Fibroblast of pulmonary artery (primary cell): ENCODE data around the gene ODC1.
A peak's percentile ranks its signal among the peaks of the same experiment; 100 is the strongest.
"Not testable (repeated sequence)": the region's sequence is repeated elsewhere in the genome, so short reads cannot be mapped to it uniquely, and the experiment has no call there.

Source experiments
- DNase-seq: peaks from one replicate; pipeline ENCODE4 v3.0.0-alpha.2; 2010; ENCODE audit warnings: low read depth
- H3K4me3 ChIP-seq: replicated peaks from 2 replicates; pipeline ENCODE4 v1.5.1; 2011; ENCODE audit warnings: low read depth, mild to moderate bottlenecking, control low read depth, low read length, moderate library complexity
- CTCF ChIP-seq: IDR thresholded peaks from 2 replicates; pipeline ENCODE4 v1.5.1; 2011; ENCODE audit warnings: mild to moderate bottlenecking, control low read depth, low read length, inconsistent platforms; ENCODE audit errors: missing control alignments

ODC1 gene

DNA sequence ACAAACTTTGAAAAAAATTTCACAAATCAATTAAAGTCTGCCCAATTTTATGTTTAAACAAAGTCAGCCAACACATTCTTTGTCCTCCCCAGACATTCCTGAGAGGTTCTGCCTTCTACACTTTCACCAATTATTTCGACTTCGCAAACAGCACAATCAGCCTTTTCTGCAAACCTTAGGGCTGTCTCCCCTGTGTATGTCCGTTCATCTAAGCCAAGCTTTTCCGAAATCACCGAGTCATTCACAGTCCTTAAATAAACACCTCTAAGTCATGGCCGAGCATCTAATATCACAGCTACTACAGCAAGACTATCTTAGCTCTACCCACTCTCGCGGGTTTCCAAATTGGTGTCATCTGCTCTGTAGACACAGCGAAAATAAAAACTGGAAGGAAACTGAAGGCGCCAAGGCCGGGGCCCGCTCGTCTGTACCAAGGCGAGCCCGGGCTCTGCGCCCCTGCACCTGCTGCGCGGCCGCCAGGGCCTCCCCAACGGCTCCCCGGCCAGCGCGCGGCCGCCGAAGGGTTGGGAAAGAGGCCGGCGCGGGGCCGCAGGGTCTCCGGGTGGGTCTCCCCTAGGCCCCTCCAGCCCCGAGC lies 730 bp downstream of the ODC1 start:
- H3K4me3 ChIP-seq, result peak overlapping the region; percentile 59
- no peak for TF ChIP-seq CTCF
- DNase-seq, result peak; percentile 34

DNA sequence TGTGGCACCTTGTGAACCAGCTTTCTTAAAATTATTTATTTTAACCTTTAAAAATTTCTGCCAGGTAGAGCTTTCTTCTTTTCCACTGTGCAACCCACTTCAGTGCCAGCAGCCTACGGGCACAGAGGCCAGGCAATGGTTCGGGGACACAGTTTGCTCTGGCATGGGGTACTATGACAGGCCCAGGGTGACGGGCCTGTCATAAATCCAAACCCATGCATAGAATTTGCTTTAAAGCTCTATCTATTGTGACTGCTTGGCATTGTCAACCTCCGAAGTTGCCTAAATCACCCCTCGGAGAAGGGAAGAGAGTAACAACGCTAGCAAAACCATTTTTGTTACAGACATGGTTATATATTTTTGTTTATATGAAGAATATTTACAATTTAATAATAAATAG lies 1.5 kb downstream of the ODC1 start:
- TF ChIP-seq CTCF, result no peak

GRCh38 chr2:10444463-10444862 lies 3.7 kb downstream of the ODC1 start:
- H3K4me3 ChIP-seq, result no peak overlapping the region
- DNase-seq, result no peak
- TF ChIP-seq CTCF, result no peak

More for the DNA sequence above, 1.5 kb downstream of the ODC1 start:
- H3K4me3 ChIP-seq, result peak overlapping the region; percentile 59
- no peak for DNase-seq

DNA sequence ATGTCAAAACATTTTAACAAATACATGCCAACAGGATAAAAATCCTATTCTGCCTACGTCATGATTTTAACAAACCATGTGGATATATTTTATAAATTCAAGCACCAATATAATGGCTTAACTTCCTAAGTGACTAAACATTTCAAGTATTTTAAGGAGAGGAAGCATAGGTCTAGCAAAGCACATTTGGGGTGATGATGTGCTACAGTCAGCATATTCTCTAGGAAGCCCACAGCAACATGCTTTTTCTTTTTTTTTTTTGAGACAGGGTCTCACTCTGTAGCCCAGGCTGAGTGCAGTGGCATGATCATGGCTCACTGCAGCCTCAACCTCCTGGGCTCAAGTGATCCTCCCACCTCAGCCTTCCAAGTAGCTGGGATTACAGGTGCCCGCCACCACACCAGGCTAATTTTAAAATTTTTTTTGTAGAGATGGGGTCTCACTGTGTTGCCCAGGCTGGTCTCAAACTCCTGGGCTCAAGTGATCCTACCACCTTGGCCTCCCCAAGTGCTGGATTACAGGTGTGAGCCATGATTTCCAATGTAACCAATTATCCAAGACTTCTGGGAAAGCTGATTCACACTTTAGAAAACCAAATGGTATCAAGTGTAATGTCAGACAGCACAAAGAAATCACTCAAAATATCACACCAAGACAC lies 5.5 kb downstream of the ODC1 start:
- DNase-seq, H3K4me3 ChIP-seq: not testable (repeated sequence)

DNA sequence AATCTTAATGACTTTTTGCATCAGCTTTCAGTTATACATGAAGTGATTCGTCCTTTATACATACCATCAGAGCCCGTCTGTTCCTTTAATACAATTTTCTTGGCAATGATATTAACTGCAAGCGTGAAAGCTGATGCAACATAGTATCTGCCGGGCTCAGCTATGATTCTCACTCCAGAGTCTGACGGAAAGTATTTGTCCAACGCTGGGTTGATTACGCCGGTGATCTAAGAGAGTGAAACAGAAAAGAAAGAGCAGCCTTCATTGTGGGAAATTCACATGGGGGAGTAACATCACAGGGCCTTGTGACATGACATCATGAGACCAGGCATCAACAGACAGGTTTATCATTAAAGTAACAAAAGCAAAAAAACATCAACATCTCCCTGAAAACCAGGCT lies 6.2 kb downstream of the ODC1 start:
- no peak for TF ChIP-seq CTCF
- no peak overlapping the region for H3K4me3 ChIP-seq
- peak; percentile 29 for DNase-seq

DNA sequence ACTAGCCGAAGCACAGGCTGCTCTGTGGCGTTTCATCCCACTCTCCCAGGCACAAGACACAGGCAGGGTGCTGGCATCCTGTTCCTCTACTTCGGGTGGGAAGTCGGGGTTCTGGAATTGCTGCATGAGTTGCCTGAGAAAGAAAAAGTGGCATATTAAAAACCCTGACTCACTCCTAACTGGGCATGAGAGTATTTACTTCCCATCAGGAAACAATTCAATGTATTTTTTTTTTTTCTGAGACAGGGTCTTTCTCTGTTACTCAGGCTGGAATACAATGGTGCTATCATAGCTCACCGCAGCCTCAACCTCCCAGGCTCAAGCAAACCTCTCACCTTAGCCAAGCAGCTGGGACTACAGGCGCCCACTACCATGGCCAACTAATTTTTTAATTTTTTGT lies 7.4 kb downstream of the ODC1 start:
- H3K4me3 ChIP-seq, result no peak overlapping the region
- no peak for TF ChIP-seq CTCF
- DNase-seq, result no peak

DNA sequence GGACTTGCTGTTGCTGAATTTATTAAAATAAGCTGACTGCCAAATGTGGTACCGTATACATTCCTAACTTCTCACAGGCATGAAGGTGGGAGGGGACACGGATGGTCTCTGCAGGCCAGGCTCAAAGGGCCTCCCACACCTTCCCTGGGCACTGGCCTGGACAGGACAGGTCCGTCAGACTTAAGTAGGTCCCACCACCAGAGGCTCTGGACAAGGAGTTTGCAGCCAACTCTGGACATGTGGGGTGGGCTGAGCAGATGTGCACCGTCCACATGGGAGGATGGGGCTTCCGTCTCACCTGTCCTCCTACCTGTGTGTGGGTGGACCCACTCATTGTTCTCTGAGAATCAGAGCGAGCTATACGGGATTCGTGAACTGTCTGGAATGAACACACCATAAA lies 8.2 kb downstream of the ODC1 start:
- no peak for TF ChIP-seq CTCF
- no peak overlapping the region for H3K4me3 ChIP-seq
- DNase-seq, result no peak
